H9 (cell line): ENCODE data around the gene ASIC1. TPM values are rescaled to one million over a fixed set of nuclear protein-coding genes. Genes with fewer than 3 reads are reported as not detected.

ENCODE experiments used
- DNase-seq: peaks from one replicate; pipeline ENCODE4 v3.0.0-alpha.2; 2017
- H2AFZ ChIP-seq: one replicate; pipeline ENCODE4 v1.6.1; 2013; ENCODE audit warnings: mild to moderate bottlenecking, low read length, control low read depth, moderate library complexity
- H2AK5ac ChIP-seq: 2 replicates; pipeline ENCODE4 v1.6.1; 2013; ENCODE audit warnings: low read length, control low read depth, mixed read lengths; ENCODE audit not compliant: insufficient read length
- H2BK120ac ChIP-seq: one replicate; pipeline ENCODE4 v1.6.1; 2013; ENCODE audit warnings: low read depth, mild to moderate bottlenecking, low read length, control low read depth, inconsistent platforms; ENCODE audit not compliant: poor library complexity, severe bottlenecking
- H2BK12ac ChIP-seq: 2 replicates; pipeline ENCODE4 v1.6.1; 2013; ENCODE audit warnings: low read length, control low read depth, mixed read lengths, low read depth; ENCODE audit not compliant: insufficient read length
- H2BK15ac ChIP-seq: 2 replicates; pipeline ENCODE4 v1.6.1; 2013; ENCODE audit warnings: low read depth, low read length, control low read depth
- H2BK20ac ChIP-seq: one replicate; pipeline ENCODE4 v1.6.1; 2013; ENCODE audit warnings: low read depth, mild to moderate bottlenecking, low read length, control low read depth, inconsistent platforms; ENCODE audit not compliant: poor library complexity, severe bottlenecking
- H2BK5ac ChIP-seq: 2 replicates; pipeline ENCODE4 v1.6.1; 2013; ENCODE audit warnings: low read length, control low read depth, mixed read lengths; ENCODE audit not compliant: insufficient read length
- H3K14ac ChIP-seq: 2 replicates; pipeline ENCODE4 v1.6.1; 2013; ENCODE audit warnings: low read length, control low read depth; ENCODE audit not compliant: insufficient read depth
- H3K18ac ChIP-seq: 2 replicates; pipeline ENCODE4 v1.6.1; 2013; ENCODE audit warnings: low read depth, mild to moderate bottlenecking, mixed read lengths, low read length, control low read depth; ENCODE audit not compliant: insufficient read length
- H3K23ac ChIP-seq: 2 replicates; pipeline ENCODE4 v1.6.1; 2013; ENCODE audit warnings: low read length, control low read depth, mixed read lengths, low read depth; ENCODE audit not compliant: insufficient read length
- H3K23me2 ChIP-seq: 2 replicates; pipeline ENCODE4 v1.6.1; 2013; ENCODE audit warnings: low read depth, mild to moderate bottlenecking, mixed read lengths, low read length, control low read depth; ENCODE audit not compliant: insufficient read length, poor library complexity, severe bottlenecking
- H3K27ac ChIP-seq: 2 replicates; pipeline ENCODE4 v1.5.1; 2013; ENCODE audit warnings: low read length, control low read depth, mixed read lengths, low read depth; ENCODE audit not compliant: insufficient read length
- H3K27me3 ChIP-seq: 2 replicates; pipeline ENCODE4 v1.6.1; 2013; ENCODE audit warnings: low read length, control low read depth, inconsistent platforms; ENCODE audit not compliant: insufficient read depth
- H3K4ac ChIP-seq: 2 replicates; pipeline ENCODE4 v1.6.1; 2013; ENCODE audit warnings: low read depth, mild to moderate bottlenecking, control low read depth, inconsistent platforms, low read length, moderate library complexity
- H3K4me1 ChIP-seq: 2 replicates; pipeline ENCODE4 v1.6.1; 2013; ENCODE audit warnings: low read length, control low read depth, inconsistent platforms; ENCODE audit not compliant: insufficient read depth
- H3K4me2 ChIP-seq: 2 replicates; pipeline ENCODE4 v1.6.1; 2013; ENCODE audit warnings: low read length, control low read depth, mixed read lengths; ENCODE audit not compliant: insufficient read length, insufficient read depth
- H3K56ac ChIP-seq: 2 replicates; pipeline ENCODE4 v1.6.1; 2013; ENCODE audit warnings: low read depth, mild to moderate bottlenecking, mixed read lengths, low read length, control low read depth; ENCODE audit not compliant: insufficient read length
- H3K79me1 ChIP-seq: 2 replicates; pipeline ENCODE4 v1.6.1; 2013; ENCODE audit warnings: low read depth, mild to moderate bottlenecking, moderate library complexity, low read length, control low read depth, inconsistent platforms; ENCODE audit not compliant: insufficient read depth, poor library complexity, severe bottlenecking
- H3K79me2 ChIP-seq: 2 replicates; pipeline ENCODE4 v1.6.1; 2013; ENCODE audit warnings: low read length, control low read depth, inconsistent platforms; ENCODE audit not compliant: insufficient read depth
- H3K9ac ChIP-seq: 2 replicates; pipeline ENCODE4 v1.6.1; 2013; ENCODE audit warnings: low read length, control low read depth, mixed read lengths; ENCODE audit not compliant: insufficient read length; ENCODE audit errors: extremely low read depth
- H3K9me3 ChIP-seq: one replicate; pipeline ENCODE4 v1.6.1; 2013; ENCODE audit warnings: low read depth, low read length, inconsistent platforms; ENCODE audit not compliant: control insufficient read depth
- H3T11ph ChIP-seq: one replicate; pipeline ENCODE4 v1.6.1; 2013; ENCODE audit warnings: mild to moderate bottlenecking, low read length, control low read depth, inconsistent platforms
- H4K20me1 ChIP-seq: one replicate; pipeline ENCODE4 v1.6.1; 2013; ENCODE audit not compliant: control insufficient read depth, insufficient read length, insufficient read depth
- H4K5ac ChIP-seq: 2 replicates; pipeline ENCODE4 v1.6.1; 2013; ENCODE audit warnings: low read depth, mild to moderate bottlenecking, mixed read lengths, low read length, control low read depth; ENCODE audit not compliant: insufficient read length
- H4K8ac ChIP-seq: replicated peaks from 2 replicates; pipeline ENCODE4 v1.6.1; 2013; ENCODE audit warnings: low read length, control low read depth, mixed read lengths, low read depth; ENCODE audit not compliant: insufficient read length
- H4K91ac ChIP-seq: 2 replicates; pipeline ENCODE4 v1.6.1; 2013; ENCODE audit warnings: low read depth, mild to moderate bottlenecking, moderate library complexity, mixed read lengths, low read length, control low read depth; ENCODE audit not compliant: insufficient read length
- H3K27ac Mint-ChIP-seq, 3 experiments: 2 replicates in 2 of 3; 3 replicates in 1 of 3; pipeline ENCODE4 v1.8.0; 2020 to 2021; ENCODE audit warnings: mixed read lengths in 3 of 3, mild to moderate bottlenecking in 1 of 3, moderate library complexity in 1 of 3
- H3K27me3 Mint-ChIP-seq: 2 replicates; pipeline ENCODE4 v1.8.0; 2021; ENCODE audit warnings: low read depth, mild to moderate bottlenecking, moderate library complexity, mixed read lengths
- H3K36me3 Mint-ChIP-seq, 3 experiments: 2 replicates in 2 of 3; 3 replicates in 1 of 3; pipeline ENCODE4 v1.8.0; 2020 to 2021; ENCODE audit warnings: low read depth in 3 of 3, mixed read lengths in 3 of 3; ENCODE audit not compliant: insufficient read depth in 1 of 3
- H3K4me1 Mint-ChIP-seq, 2 experiments: 2 replicates each; pipeline ENCODE4 v1.8.0; 2020; ENCODE audit warnings: mixed read lengths in 2 of 2
- H3K4me3 Mint-ChIP-seq, 2 experiments: 2 replicates in 1 of 2; 3 replicates in 1 of 2; pipeline ENCODE4 v1.8.0; 2020 to 2021; ENCODE audit warnings: mild to moderate bottlenecking in 2 of 2, mixed read lengths in 2 of 2, moderate library complexity in 1 of 2
- H3K9me3 Mint-ChIP-seq, 2 experiments: 2 replicates in 1 of 2; 3 replicates in 1 of 2; pipeline ENCODE4 v1.8.0; 2020; ENCODE audit warnings: mild to moderate bottlenecking in 2 of 2, mixed read lengths in 2 of 2, moderate library complexity in 1 of 2
- WGBS: extraction: QIAGEN DNeasy Blood & Tissue Kit; methylation state at CpG from one replicate; pipeline ENCODE4 v1.1.7; 2013; ENCODE audit warnings: missing lambda C conversion rate, low lambda C conversion rate, mixed read lengths; ENCODE audit not compliant: insufficient read length; ENCODE audit errors: extremely low coverage; 5-methylcytosine and 5-hydroxymethylcytosine counted together
- total RNA-seq: library from RNA; stranded (reverse); gene quantifications from 2 replicates; pipeline ENCODE4 v1.2.1, GENCODE V29; 2021
- TF ChIP-seq, protein P1 (sequence below): fragments of 200-600 bp; sonication (generic); conservative IDR thresholded peaks from 3 replicates; pipeline ENCODE4 v1.8.0; 2021; ENCODE audit warnings: antibody characterized with exemption, mild to moderate bottlenecking

Gene ASIC1
- total RNA-seq, 1 experiment from 2014 or later = 3.9 TPM

GRCh38 chr12:50052964-50053363 is 4.4 kb upstream of the ASIC1 start:
- no peak overlapping the region for H3K4ac ChIP-seq
- no peak for DNase-seq
- no peaks in the 10 kb centered on the region for H3K79me1 ChIP-seq
- H4K8ac ChIP-seq = no peak overlapping the region
- Mint-ChIP-seq H3K9me3 (peaks cover 0 to 2% of the 10 kb centered on the region in 2 experiments; a peak in 1 of 5 replicates), H3K4me1 (peaks cover 29 to 32% of the 10 kb centered on the region in 2 experiments), H3K4me3 (0 out of 5 replicates have a peak overlapping the region, but pooled peaks of 1 of the 2 experiments have one; percentile 3), H3K27me3 (peaks cover 91% of the 10 kb centered on the region), H3K36me3 (no peaks in the 10 kb centered on the region; a peak in 1 of 7 replicates), H3K27ac (no peak overlapping the region)
- no peak overlapping the region for H2BK5ac ChIP-seq
- no peak overlapping the region for H2BK20ac ChIP-seq
- H3T11ph ChIP-seq = no peak overlapping the region
- no peak overlapping the region for H4K91ac ChIP-seq
- no peak overlapping the region for H3K14ac ChIP-seq
- H4K20me1 ChIP-seq = peaks cover 2% of the 10 kb centered on the region
- no peak overlapping the region for H2BK120ac ChIP-seq
- peaks cover 13% of the 10 kb centered on the region for H3K23me2 ChIP-seq
- H2BK12ac ChIP-seq = no peak overlapping the region
- no peaks in the 10 kb centered on the region; the same call in 1 of the 2 replicates for H3K4me1 ChIP-seq
- no peak overlapping the region for H4K5ac ChIP-seq
- peaks cover 50% of the 10 kb centered on the region for H3K27me3 ChIP-seq
- H3K56ac ChIP-seq = no peak overlapping the region
- H2AK5ac ChIP-seq = no peak overlapping the region
- no peak overlapping the region for H3K4me2 ChIP-seq
- H2BK15ac ChIP-seq = no peak overlapping the region
- TF ChIP-seq, protein P1, sequence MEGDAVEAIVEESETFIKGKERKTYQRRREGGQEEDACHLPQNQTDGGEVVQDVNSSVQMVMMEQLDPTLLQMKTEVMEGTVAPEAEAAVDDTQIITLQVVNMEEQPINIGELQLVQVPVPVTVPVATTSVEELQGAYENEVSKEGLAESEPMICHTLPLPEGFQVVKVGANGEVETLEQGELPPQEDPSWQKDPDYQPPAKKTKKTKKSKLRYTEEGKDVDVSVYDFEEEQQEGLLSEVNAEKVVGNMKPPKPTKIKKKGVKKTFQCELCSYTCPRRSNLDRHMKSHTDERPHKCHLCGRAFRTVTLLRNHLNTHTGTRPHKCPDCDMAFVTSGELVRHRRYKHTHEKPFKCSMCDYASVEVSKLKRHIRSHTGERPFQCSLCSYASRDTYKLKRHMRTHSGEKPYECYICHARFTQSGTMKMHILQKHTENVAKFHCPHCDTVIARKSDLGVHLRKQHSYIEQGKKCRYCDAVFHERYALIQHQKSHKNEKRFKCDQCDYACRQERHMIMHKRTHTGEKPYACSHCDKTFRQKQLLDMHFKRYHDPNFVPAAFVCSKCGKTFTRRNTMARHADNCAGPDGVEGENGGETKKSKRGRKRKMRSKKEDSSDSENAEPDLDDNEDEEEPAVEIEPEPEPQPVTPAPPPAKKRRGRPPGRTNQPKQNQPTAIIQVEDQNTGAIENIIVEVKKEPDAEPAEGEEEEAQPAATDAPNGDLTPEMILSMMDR = no peak
- no peak overlapping the region for H3K23ac ChIP-seq
- no peaks in the 10 kb centered on the region for H3K9me3 ChIP-seq
- H2AFZ ChIP-seq = no peak overlapping the region
- H3K9ac ChIP-seq = no peak overlapping the region
- no peak overlapping the region for H3K27ac ChIP-seq
- no peak overlapping the region for H3K18ac ChIP-seq
- no peaks in the 10 kb centered on the region for H3K79me2 ChIP-seq
- no CpG with 5 or more reads among the region's 7 CpGs for WGBS
